NCI-H146 treated with DMSO at 0.1 percent for 48 hours (cell line): ENCODE results near the gene TCF20.

ENCODE experiments used
- DNase-seq: peaks from one replicate; lab custom pipeline; 2025; ENCODE audit not compliant: unreplicated experiment; lab: John Stamatoyannopoulos, UW

TCF20 gene

GRCh38 chr22:42261296-42261695 is 9.2 kb downstream of the TCF20 start:
- DNase-seq, result no peak

- DNase-seq, result no peak
Observed at GRCh38 chr22:42258126-42258525, 12.3 kb downstream of the TCF20 start.

- DNase-seq, result no peak
Observed at GRCh38 chr22:42257386-42257785, 13.1 kb downstream of the TCF20 start.

- DNase-seq, result no peak
Observed at GRCh38 chr22:42256930-42257329, 13.5 kb downstream of the TCF20 start.

- no peak for DNase-seq
Observed at GRCh38 chr22:42256220-42256619, 14.2 kb downstream of the TCF20 start.

GRCh38 chr22:42249831-42250230 is 20.6 kb downstream of the TCF20 start:
- no peak for DNase-seq

- no peak for DNase-seq
Observed at GRCh38 chr22:42248995-42249394, 21.5 kb downstream of the TCF20 start.

GRCh38 chr22:42247596-42247995 is 22.9 kb downstream of the TCF20 start:
- DNase-seq, result no peak

- DNase-seq, result no peak
Observed at GRCh38 chr22:42243802-42244060, 26.7 kb downstream of the TCF20 start.

GRCh38 chr22:42236848-42237247 is 33.6 kb downstream of the TCF20 start:
- no peak for DNase-seq

GRCh38 chr22:42236268-42236667 is 34.2 kb downstream of the TCF20 start:
- no peak for DNase-seq

- no peak for DNase-seq
Observed at GRCh38 chr22:42233879-42234278, 36.6 kb downstream of the TCF20 start.

- no peak for DNase-seq
Observed at GRCh38 chr22:42231929-42232328, 38.5 kb downstream of the TCF20 start.

GRCh38 chr22:42229455-42230149 is 40.9 kb downstream of the TCF20 start:
- DNase-seq, result no peak

GRCh38 chr22:42228483-42228882 is 42.0 kb downstream of the TCF20 start:
- DNase-seq, result no peak

GRCh38 chr22:42227435-42227834 is 43.0 kb downstream of the TCF20 start:
- no peak for DNase-seq

GRCh38 chr22:42225841-42226240 is 44.6 kb downstream of the TCF20 start:
- DNase-seq, result no peak

GRCh38 chr22:42222140-42222539 is 48.3 kb downstream of the TCF20 start:
- DNase-seq, result no peak
